VCaP (cell line): Measurements from ENCODE around the gene LYPD4.

Source experiments
- H3K27ac ChIP-seq: fragments of 450-650 bp; 2 replicates; pipeline ENCODE4 v1.5.1; 2017
- CTCF ChIP-seq: fragments of 450-650 bp; conservative IDR thresholded peaks from 2 replicates; pipeline ENCODE4 v1.5.1; 2017; ENCODE audit warnings: mild to moderate bottlenecking, moderate library complexity

The LYPD4 gene

GRCh38 chr19:41844601-41845000, at the start of gene LYPD4:
Gene LYPD4 (minus strand): TSS chr19:41844683. CDS start chr19:41839285, 5,398 bp downstream.
- TF ChIP-seq CTCF, result no peak
- H3K27ac ChIP-seq, result no peak within 1 kb of the TSS

- TF ChIP-seq CTCF, result no peak
- no peak overlapping the region for H3K27ac ChIP-seq
These were observed 49.4 kb upstream of the LYPD4 start for GRCh38 chr19:41893899-41894298.

GRCh38 chr19:41892173-41892902, 47.9 kb upstream of the LYPD4 start:
- no peak for TF ChIP-seq CTCF
- H3K27ac ChIP-seq, result no peak overlapping the region

- no peak for TF ChIP-seq CTCF
- H3K27ac ChIP-seq, result no peak overlapping the region
These were observed 46.5 kb upstream of the LYPD4 start for GRCh38 chr19:41890936-41891335.

GRCh38 chr19:41889896-41890295, 45.4 kb upstream of the LYPD4 start:
- no peak for TF ChIP-seq CTCF
- H3K27ac ChIP-seq, result no peak overlapping the region

GRCh38 chr19:41888926-41889325, 44.4 kb upstream of the LYPD4 start:
- no peak overlapping the region for H3K27ac ChIP-seq

More at GRCh38 chr19:41888926-41889325, 44.4 kb upstream of the LYPD4 start:
- TF ChIP-seq CTCF, result no peak
